Smooth muscle cell (in vitro differentiated cells): ENCODE results near the gene ENC1. TPM values are rescaled to one million over a fixed set of nuclear protein-coding genes. Genes with fewer than 3 reads are reported as not detected.

Experiments
- DNase-seq: peaks from one replicate; lab custom pipeline; 2025; ENCODE audit not compliant: unreplicated experiment; lab: John Stamatoyannopoulos, UW
- H2AFZ ChIP-seq: fragments of 200-600 bp; sonication (generic); 2 replicates; pipeline ENCODE4 v1.6.0; 2016; ENCODE audit warnings: antibody characterized with exemption, low read depth, mild to moderate bottlenecking
- H3F3A ChIP-seq: fragments of 200-600 bp; sonication (generic); 2 replicates; pipeline ENCODE4 v1.6.0; 2017; ENCODE audit warnings: antibody characterized with exemption, low read depth
- H3K27ac ChIP-seq: fragments of 200-600 bp; sonication (generic); 2 replicates; pipeline ENCODE4 v1.5.1; 2016; ENCODE audit warnings: low read depth, mild to moderate bottlenecking
- H3K27me3 ChIP-seq: fragments of 200-600 bp; sonication (generic); 2 replicates; pipeline ENCODE4 v1.6.1; 2016; ENCODE audit warnings: low read depth, mild to moderate bottlenecking
- H3K36me3 ChIP-seq: fragments of 200-600 bp; sonication (generic); 2 replicates; pipeline ENCODE4 v1.5.1; 2016; ENCODE audit warnings: low read depth
- H3K4me1 ChIP-seq: fragments of 200-600 bp; sonication (generic); 2 replicates; pipeline ENCODE4 v1.5.1; 2016; ENCODE audit warnings: low read depth
- H3K4me2 ChIP-seq: fragments of 200-600 bp; sonication (generic); 2 replicates; pipeline ENCODE4 v1.6.0; 2016; ENCODE audit warnings: mild to moderate bottlenecking
- H3K4me3 ChIP-seq: fragments of 200-600 bp; sonication (generic); 2 replicates; pipeline ENCODE4 v1.5.1; 2016; ENCODE audit warnings: mild to moderate bottlenecking
- H3K79me2 ChIP-seq: fragments of 200-600 bp; sonication (generic); 2 replicates; pipeline ENCODE4 v1.6.0; 2016; ENCODE audit warnings: low read depth, mild to moderate bottlenecking
- H3K9ac ChIP-seq: fragments of 200-600 bp; sonication (generic); 2 replicates; pipeline ENCODE4 v1.6.0; 2016; ENCODE audit warnings: low read depth
- H3K9me3 ChIP-seq: fragments of 200-600 bp; sonication (generic); replicated peaks from 2 replicates; pipeline ENCODE4 v1.5.1; 2016; ENCODE audit warnings: low read depth
- H4K20me1 ChIP-seq: fragments of 200-600 bp; sonication (generic); 2 replicates; pipeline ENCODE4 v1.6.0; 2016; ENCODE audit warnings: low read depth
- CTCF ChIP-seq: fragments of 200-600 bp; sonication (generic); IDR thresholded peaks from 2 replicates; pipeline ENCODE4 v1.5.1; 2017; ENCODE audit warnings: borderline replicate concordance, mild to moderate bottlenecking, antibody characterized with exemption; ENCODE audit not compliant: insufficient read depth, poor library complexity, severe bottlenecking
- WGBS: methylation state at CpG from one replicate; pipeline ENCODE4 v1.1.7; 2016; ENCODE audit warnings: low lambda C conversion rate; 5-methylcytosine and 5-hydroxymethylcytosine counted together
- polyA plus RNA-seq: library from polyadenylated mRNA; unstranded; fragments of >200 nt; fragmentation: Nextera tagmentation; extraction: Ambion mirVana; gene quantifications from 2 replicates; pipeline ENCODE4 v1.2.1, GENCODE V29; 2016
- total RNA-seq: library from RNA; depleted of rRNA; stranded (reverse); fragments of >200 nt; gene quantifications from 2 replicates; pipeline ENCODE4 v1.2.3, GENCODE V29; 2014

Gene ENC1
- total and polyA plus RNA-seq, 2 experiments from 2014 or later = 17.4 to 110 TPM

- Histone ChIP-seq H3K4me2 (no peak overlapping the region), H3K4me1 (no peaks in the 10 kb centered on the region), H2AFZ (no peak overlapping the region), H3K9ac (no peak overlapping the region), H3K27ac (no peak overlapping the region), H3K9me3 (no peaks in the 10 kb centered on the region), H3K4me3 (no peak overlapping the region), H3K79me2 (no peaks in the 10 kb centered on the region), H4K20me1 (no peaks in the 10 kb centered on the region), H3K27me3 (no peaks in the 10 kb centered on the region), H3K36me3 (no peaks in the 10 kb centered on the region), H3F3A (no peaks in the 10 kb centered on the region)
- DNase-seq = no peak
- TF ChIP-seq CTCF = no peak
- WGBS = 83% methylated on average over 5 of the region's 5 CpGs
These were observed 31.6 kb downstream of the ENC1 start for GRCh38 chr5:74608736-74609601.

GRCh38 chr5:74605759-74606158 is 34.8 kb downstream of the ENC1 start:
- no peak overlapping the region for H2AFZ ChIP-seq
- H3K4me3 ChIP-seq = no peak overlapping the region
- no peaks in the 10 kb centered on the region for H3K36me3 ChIP-seq
- H4K20me1 ChIP-seq = no peaks in the 10 kb centered on the region
- no peak overlapping the region for H3K9ac ChIP-seq
- no peaks in the 10 kb centered on the region for H3F3A ChIP-seq
- DNase-seq = no peak
- no peak overlapping the region for H3K27ac ChIP-seq
- no peaks in the 10 kb centered on the region for H3K79me2 ChIP-seq
- H3K4me2 ChIP-seq = no peak overlapping the region
- H3K9me3 ChIP-seq = no peaks in the 10 kb centered on the region
- WGBS = 99% methylated on average over 4 of the region's 4 CpGs
- H3K4me1 ChIP-seq = no peaks in the 10 kb centered on the region
- no peaks in the 10 kb centered on the region for H3K27me3 ChIP-seq
- TF ChIP-seq CTCF = no peak

GRCh38 chr5:74603376-74603775 is 37.2 kb downstream of the ENC1 start:
- H2AFZ ChIP-seq = no peak overlapping the region
- no peaks in the 10 kb centered on the region for H3K4me1 ChIP-seq
- H3K27me3 ChIP-seq = no peaks in the 10 kb centered on the region
- H3K9ac ChIP-seq = no peak overlapping the region
- no peaks in the 10 kb centered on the region for H3K9me3 ChIP-seq
- H3K27ac ChIP-seq = no peak overlapping the region
- H3K4me2 ChIP-seq = no peak overlapping the region
- H4K20me1 ChIP-seq = no peaks in the 10 kb centered on the region
- WGBS = 88% methylated on average over 1 of the region's 1 CpG
- H3F3A ChIP-seq = no peaks in the 10 kb centered on the region
- H3K79me2 ChIP-seq = no peaks in the 10 kb centered on the region
- no peaks in the 10 kb centered on the region for H3K36me3 ChIP-seq
- no peak overlapping the region for H3K4me3 ChIP-seq
- no peak for DNase-seq
- no peak for TF ChIP-seq CTCF

- Histone ChIP-seq H3K4me1 (peaks cover 20% of the 10 kb centered on the region), H3K9ac (no peak overlapping the region), H2AFZ (no peak overlapping the region), H3F3A (no peaks in the 10 kb centered on the region), H3K4me3 (no peak overlapping the region), H3K27me3 (no peaks in the 10 kb centered on the region), H3K36me3 (no peaks in the 10 kb centered on the region), H3K27ac (no peak overlapping the region), H3K9me3 (no peaks in the 10 kb centered on the region), H3K79me2 (no peaks in the 10 kb centered on the region), H4K20me1 (no peaks in the 10 kb centered on the region), H3K4me2 (no peak overlapping the region)
- no peak for DNase-seq
- 90% methylated on average over 2 of the region's 2 CpGs for WGBS
- no peak for TF ChIP-seq CTCF
These were observed 41.4 kb downstream of the ENC1 start for GRCh38 chr5:74599148-74599547.
